GM21717 (cell line): ENCODE results near the gene DENND4A.

ENCODE experiments used
- ATAC-seq: cut with Tn5 transposase; IDR thresholded peaks from one replicate; pipeline ENCODE4 v1.9.1; 2021; ENCODE audit warnings: mild to moderate bottlenecking, moderate library complexity; ENCODE audit not compliant: unreplicated experiment

DENND4A gene

GRCh38 chr15:65688462-65688861 lies 103.6 kb downstream of the DENND4A start:
- ATAC-seq: no peak

DNA sequence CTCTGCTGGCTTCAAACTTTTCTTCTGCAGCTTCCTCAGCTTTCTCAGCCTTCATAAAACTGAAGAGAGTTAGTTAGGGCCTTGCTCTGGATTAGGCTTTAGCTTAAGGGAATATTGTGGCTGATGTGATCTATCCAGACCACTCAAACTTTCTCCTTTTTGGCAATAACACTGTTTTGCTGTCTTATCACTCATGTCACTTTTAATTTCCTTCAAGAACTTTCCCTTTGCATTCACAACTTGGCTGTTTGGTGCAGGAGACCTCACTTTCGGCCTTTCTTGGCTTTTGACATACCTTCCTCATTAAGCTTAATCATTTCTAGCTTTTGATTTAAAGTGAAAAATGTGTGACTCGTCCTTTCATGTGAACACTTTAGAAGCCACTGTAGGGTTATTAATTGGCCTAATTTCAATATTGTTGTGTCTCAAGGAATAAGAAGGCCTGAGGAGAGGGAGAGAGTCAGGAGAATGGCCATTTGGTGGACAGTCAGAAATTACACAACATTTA lies 109.6 kb downstream of the DENND4A start:
- ATAC-seq: no peak

GRCh38 chr15:65680544-65680943 lies 111.5 kb downstream of the DENND4A start:
- no peak for ATAC-seq

GRCh38 chr15:65676123-65676522 lies 116.0 kb downstream of the DENND4A start:
- no peak for ATAC-seq

DNA sequence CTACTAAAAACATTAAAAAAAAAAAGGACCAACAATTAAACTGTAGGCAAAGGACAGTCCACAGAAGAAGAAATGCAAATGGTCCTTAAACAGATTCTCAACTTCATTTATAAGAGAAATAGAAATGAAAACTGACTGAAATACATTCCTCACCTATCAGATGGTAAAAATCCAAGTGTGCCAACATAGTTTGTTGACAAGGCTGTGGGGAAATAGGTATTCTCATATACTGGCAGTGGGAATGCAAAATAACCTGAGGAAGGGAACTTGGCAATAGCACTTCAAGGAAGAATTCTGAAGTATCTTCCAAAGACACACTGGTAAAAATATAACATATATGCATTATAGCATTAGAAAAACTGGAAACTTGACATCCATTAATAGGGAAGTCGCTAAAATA lies 116.5 kb downstream of the DENND4A start:
- ATAC-seq: no peak

GRCh38 chr15:65666257-65666656 lies 125.8 kb downstream of the DENND4A start:
- ATAC-seq: no peak

GRCh38 chr15:65663521-65663920 lies 128.6 kb downstream of the DENND4A start:
- no peak for ATAC-seq

- ATAC-seq: no peak
Observed at GRCh38 chr15:65660927-65661326, 131.2 kb downstream of the DENND4A start.

DNA sequence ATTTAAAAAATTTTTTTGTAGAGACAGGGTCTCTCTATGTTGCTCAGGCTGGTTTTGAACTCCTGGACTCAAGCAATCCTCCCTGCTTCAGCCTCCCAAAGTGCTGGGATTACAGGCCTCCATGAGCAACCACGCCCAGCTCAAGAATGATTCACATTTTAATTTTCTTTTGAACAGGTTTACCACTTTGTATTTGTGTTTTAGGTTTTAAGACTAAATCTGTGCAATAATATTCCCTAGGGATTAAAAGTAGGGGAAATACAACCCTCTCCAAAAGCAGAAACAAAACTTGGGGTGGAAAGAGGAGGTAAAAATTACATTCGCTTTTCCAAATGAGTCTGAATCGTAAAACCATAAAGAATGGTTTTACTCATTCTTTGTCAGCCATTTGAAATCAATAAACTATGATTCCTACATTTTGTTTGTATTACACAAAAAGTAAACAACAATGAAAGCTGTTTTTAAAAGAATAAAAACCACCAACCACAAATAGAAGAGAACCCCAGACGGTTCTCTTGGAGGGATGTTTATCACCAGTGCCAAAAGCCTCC lies 132.5 kb downstream of the DENND4A start:
- no peak for ATAC-seq

- no peak for ATAC-seq
Observed at GRCh38 chr15:65655457-65655856, 136.6 kb downstream of the DENND4A start.

GRCh38 chr15:65655026-65655425 lies 137.1 kb downstream of the DENND4A start:
- no peak for ATAC-seq

- ATAC-seq: no peak
Observed at GRCh38 chr15:65653801-65654521, 138.1 kb downstream of the DENND4A start.

GRCh38 chr15:65653341-65653740 lies 138.8 kb downstream of the DENND4A start:
- ATAC-seq: no peak

- no peak for ATAC-seq
Observed at GRCh38 chr15:65651831-65652749, 140.0 kb downstream of the DENND4A start.

GRCh38 chr15:65651042-65651322 lies 141.1 kb downstream of the DENND4A start:
- ATAC-seq: no peak

DNA sequence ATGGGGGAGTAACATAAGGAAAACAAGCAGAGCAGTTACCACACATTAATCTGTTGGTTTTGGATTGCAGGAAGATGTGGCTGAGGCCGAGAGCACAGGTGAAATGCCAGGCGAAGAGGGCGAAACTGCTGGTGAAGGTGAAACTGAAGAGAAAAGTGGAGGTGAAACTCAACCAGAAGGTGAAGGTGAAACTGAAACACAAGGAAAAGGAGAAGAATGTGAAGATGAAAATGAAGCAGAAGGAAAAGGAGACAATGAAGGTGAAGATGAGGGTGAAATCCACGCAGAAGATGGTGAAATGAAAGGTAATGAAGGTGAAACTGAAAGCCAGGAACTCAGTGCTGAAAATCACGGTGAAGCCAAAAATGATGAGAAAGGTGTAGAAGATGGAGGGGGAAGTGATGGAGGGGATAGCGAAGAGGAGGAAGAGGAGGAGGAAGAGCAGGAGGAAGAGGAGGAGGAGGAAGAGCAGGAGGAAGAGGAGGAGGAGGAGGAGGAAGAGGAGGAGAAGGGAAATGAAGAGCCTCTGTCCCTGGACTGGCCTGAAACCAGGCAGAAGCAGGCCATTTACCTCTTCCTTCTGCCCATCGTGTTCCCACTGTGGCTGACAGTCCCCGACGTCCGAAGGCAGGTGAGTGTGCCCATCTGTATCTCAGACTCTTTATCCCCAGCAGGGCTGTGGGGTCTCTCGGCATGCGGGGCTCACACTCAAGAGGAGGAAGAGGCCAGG lies 141.6 kb downstream of the DENND4A start:
- no peak for ATAC-seq

DNA sequence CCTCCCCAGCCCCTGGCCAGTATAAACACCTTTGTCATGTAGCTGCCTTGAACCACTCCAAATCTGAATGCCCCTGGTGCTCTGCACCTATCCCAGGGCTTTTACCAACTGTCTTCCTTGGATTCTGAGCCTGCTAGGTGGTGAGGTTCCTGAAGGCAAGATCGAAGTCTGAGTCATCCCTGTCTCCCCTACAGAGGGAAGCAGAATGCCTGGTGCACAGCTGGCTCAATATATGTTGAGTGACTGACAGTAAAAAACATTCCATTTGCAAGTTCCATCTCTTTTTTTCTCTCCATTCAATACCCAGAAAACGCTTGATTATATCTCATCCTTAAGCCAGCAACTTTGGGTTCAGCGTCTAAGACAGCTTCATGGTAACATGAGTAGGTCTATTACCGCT lies 145.6 kb downstream of the DENND4A start:
- ATAC-seq: no peak

GRCh38 chr15:65645392-65645791 lies 146.7 kb downstream of the DENND4A start:
- ATAC-seq: no peak

- ATAC-seq: no peak
Observed at GRCh38 chr15:65644282-65644681, 147.8 kb downstream of the DENND4A start.

GRCh38 chr15:65642594-65642993 lies 149.5 kb downstream of the DENND4A start:
- ATAC-seq: no peak
